NCI-H2029 treated with DMSO at 0.1 percent for 48 hours (cell line): Measurements from ENCODE around the gene IGSF6.
"Not testable (repeated sequence)": the region's sequence is repeated elsewhere in the genome, so short reads cannot be mapped to it uniquely, and the experiment has no call there.

Experiments used
- DNase-seq: peaks from one replicate; lab custom pipeline; 2025; lab: John Stamatoyannopoulos, UW

IGSF6 gene, protein sequence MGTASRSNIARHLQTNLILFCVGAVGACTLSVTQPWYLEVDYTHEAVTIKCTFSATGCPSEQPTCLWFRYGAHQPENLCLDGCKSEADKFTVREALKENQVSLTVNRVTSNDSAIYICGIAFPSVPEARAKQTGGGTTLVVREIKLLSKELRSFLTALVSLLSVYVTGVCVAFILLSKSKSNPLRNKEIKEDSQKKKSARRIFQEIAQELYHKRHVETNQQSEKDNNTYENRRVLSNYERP

GRCh38 chr16:21652453-21652852 lies at the start of gene IGSF6:
Gene IGSF6, minus strand, starts transcription at chr16:21652608. Its CDS starts 10 bp downstream, at chr16:21652598.
- no peak for DNase-seq

DNA sequence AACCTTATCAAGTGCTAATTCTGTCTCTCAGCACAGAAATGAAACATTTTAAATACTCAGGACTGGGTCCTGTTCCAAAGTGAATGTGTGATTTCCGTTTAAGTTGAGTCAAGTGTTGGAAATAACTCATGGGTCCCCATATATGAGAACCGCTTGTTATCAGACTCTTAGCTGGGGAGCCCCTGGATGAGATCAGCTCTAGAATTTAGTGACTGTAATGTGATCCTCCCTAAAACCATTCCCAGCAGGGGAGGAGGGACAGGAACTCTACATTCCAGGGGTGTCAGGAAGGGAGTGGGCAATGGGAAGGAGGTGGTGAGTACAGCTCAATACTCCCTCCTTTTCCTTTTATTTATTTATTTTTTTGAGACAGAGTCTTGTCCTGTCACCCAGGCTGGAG lies 48.9 kb upstream of the IGSF6 start:
- DNase-seq: no peak

- DNase-seq: no peak
Observed at GRCh38 chr16:21698169-21699032, 46.0 kb upstream of the IGSF6 start.

- DNase-seq: no peak
Observed at GRCh38 chr16:21697032-21697431, 44.6 kb upstream of the IGSF6 start.

- DNase-seq: no peak
Observed at GRCh38 chr16:21694609-21695008, 42.2 kb upstream of the IGSF6 start.

- not testable (repeated sequence) for DNase-seq
Observed at GRCh38 chr16:21690967-21691366, 38.6 kb upstream of the IGSF6 start.

DNA sequence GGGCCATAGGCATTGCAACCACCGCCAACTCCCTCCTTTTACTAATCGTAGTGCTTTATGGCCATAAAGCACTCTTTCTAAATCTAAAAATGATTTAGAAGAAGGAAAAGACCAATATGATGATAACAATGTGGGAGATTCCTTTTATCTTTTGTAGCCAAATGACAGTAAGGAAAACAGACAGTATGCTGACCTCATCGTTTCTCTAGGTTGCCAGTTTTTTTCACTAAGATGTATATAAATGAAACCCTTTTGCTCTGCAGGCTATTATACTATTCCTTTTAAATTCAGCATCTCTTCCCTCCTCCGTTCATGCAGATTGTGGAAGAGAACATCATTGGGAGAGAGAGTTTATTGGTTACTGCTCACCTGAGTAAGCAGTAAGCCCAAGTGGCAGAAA lies 36.7 kb upstream of the IGSF6 start:
- no peak for DNase-seq

- DNase-seq: no peak
Observed at GRCh38 chr16:21685034-21685455, 32.6 kb upstream of the IGSF6 start.

- DNase-seq: no peak
Observed at GRCh38 chr16:21684199-21684598, 31.8 kb upstream of the IGSF6 start.

DNA sequence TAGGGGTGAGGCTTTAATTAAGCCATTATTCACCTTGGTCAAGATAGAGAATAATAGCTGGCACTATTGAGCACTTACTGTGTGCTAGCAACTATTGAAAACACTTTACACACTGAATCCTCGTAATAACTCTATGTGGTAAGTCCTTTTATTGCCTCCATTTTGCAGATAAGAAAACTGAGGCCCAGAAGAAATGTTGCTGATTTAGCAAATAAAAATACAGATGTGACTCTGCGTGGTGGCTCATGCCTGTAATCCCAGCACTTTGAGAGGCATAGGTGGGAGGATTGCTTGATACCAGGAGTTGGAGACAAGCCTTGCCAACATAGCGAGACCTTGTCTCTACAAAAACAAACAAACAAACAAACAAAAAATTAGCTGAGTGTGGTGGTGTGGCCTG lies 30.8 kb upstream of the IGSF6 start:
- no peak for DNase-seq

- DNase-seq: not testable (repeated sequence)
Observed at GRCh38 chr16:21680714-21681113, 28.3 kb upstream of the IGSF6 start.

DNA sequence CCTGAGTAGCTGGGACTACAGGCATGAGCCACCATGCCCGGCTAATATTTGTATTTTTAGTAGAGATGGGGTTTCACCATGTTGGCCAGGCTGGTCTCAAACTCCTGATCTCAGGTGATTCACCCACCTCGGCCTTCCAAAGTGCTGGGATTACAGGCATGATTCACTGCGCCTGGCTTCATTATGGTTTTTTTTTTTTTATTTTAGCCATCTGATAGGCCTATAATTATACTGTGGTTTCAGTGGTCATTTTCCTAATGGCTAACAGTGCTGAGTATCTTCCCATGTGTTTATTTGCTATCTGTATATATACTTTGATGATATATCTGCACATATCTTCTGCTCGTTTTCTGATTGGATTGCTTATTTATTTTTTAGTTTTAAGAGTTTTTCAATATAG lies 22.0 kb upstream of the IGSF6 start:
- not testable (repeated sequence) for DNase-seq

GRCh38 chr16:21673469-21673868 lies 21.1 kb upstream of the IGSF6 start:
- no peak for DNase-seq

- DNase-seq: no peak
Observed at GRCh38 chr16:21667575-21667974, 15.2 kb upstream of the IGSF6 start.

DNA sequence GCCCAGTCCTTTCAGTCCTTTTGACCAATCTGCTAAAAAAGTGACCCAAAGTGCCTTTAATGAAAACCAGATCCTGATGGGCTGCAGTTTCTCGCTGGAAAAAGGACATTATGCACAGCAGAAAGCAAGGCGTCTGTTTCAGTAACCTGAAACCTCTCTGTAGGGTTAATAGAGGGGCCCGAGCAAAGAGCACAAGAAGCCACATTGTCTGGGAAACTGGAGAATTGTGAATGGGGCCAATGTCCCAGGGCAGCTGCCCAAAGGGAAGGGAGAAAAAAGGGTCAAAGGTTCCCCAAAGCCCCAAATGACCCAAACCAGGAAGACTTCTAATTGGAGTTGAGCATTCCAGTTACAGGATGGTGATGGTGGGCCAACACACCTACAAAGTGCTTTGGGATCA lies 14.4 kb upstream of the IGSF6 start:
- no peak for DNase-seq

DNA sequence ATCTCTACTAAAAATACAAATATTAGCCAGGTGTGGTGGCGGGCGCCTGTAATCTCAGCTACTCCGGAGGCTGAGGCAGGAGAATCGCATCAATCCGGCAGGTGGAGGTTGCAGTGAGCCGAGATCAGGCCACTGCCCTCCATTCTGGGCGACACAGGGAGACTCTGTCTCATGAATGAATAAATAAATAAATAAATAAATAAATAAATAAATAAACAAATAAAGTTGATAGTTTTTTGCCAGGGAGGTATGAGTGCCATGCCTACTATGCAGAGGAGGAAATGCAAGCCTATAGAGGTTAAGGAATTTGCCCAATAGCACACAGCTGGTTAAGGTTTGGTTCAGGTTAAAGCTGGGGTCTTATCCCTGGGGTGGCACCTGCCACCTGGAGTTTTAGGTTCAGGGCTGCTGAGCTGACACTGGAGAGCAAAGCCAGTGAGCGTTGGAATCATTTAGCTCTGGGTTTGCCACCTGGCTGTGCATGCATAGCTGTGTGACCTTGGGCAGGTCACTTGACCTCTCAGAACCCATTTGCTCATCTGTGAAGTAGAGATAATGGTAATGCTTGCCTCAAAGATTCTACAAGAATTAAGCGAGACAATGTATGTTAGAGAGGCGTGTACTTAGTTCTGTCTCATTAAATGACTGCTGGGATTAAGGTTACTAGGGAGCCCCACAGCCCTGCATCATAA lies 12.5 kb upstream of the IGSF6 start:
- DNase-seq: no peak

- DNase-seq: no peak
Observed at GRCh38 chr16:21663889-21664647, 11.7 kb upstream of the IGSF6 start, which contains the start of gene OTOA. Gene OTOA, plus strand, starts transcription at chr16:21663968. Its CDS starts 14,547 bp downstream, at chr16:21678515.

DNA sequence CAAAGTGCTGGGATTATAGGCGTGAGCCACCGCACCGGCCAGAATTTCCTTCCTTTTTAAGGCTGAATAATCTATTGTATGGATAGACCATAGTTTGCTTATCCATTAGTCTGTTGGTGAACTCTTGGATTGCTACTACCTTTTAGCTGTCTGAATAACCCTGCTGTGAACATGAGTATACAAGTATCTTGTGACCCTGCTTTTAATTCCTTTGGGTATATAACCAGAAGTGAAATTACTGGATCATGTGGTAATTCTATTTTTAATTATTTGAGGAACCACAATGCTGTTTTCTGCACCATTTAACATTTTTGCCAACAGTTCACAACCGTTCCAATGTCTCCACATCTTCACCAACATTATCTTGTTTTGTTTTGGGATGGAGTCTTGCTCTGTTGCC lies 6.7 kb upstream of the IGSF6 start:
- DNase-seq: no peak

- DNase-seq: peak; percentile 43
Observed at GRCh38 chr16:21656795-21657768, 4.7 kb upstream of the IGSF6 start.

GRCh38 chr16:21654881-21655280 lies 2.5 kb upstream of the IGSF6 start:
- no peak for DNase-seq

DNA sequence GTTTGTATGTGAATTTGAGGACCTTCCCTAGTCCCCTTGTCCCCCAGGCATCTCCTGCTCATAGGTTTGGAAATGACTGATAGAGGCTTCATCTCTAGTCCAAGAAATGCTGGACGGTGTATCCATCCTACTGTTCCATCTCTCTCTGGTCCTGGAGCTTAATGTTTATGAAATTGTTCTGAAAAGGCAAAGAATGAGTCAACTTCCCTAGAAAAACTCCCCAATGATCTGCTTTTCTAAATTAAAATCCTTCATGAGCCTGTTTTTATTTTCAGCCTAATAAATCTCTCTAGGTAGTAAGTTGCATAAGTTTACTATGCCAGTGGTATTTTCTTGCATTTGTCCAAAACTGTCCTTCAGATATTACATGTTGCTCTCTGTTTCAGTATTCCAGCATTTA lies 2.1 kb upstream of the IGSF6 start:
- DNase-seq: no peak
